ENCODE results near the gene NOTCH3. TPM values are rescaled to one million over a fixed set of nuclear protein-coding genes. Genes with fewer than 3 reads are reported as not detected.

The NOTCH3 gene
- total RNA-seq, 1 experiment from 2014 or later: 21.5 TPM

GRCh38 chr19:15245370-15246197 lies 44.8 kb upstream of the NOTCH3 start:
- Histone ChIP-seq H3K27me3 (ENCODE audit: low read length) (no peaks in the 10 kb centered on the region), H3K9ac (ENCODE audit: low read length) (no peak overlapping the region), H3K4me3 (ENCODE audit: low read length) (no peak overlapping the region), H2AFZ (ENCODE audit: low read length) (no peak overlapping the region), H3K27ac (ENCODE audit: low read length) (no peak overlapping the region), H3K9me2 (replicated peaks; ENCODE audit: low read length) (no peaks in the 10 kb centered on the region), H3K36me3 (ENCODE audit: low read depth, low read length) (peaks cover 22% of the 10 kb centered on the region), H3F3A (ENCODE audit: low read length, unreplicated experiment) (no peaks in the 10 kb centered on the region), H3K79me2 (ENCODE audit: low read length) (peaks cover 29% of the 10 kb centered on the region), H3K9me3 (ENCODE audit: low read length) (no peaks in the 10 kb centered on the region), H4K20me1 (ENCODE audit: low read length) (peaks cover 11% of the 10 kb centered on the region), H3K4me2 (ENCODE audit: low read length) (no peak overlapping the region), H3K4me1 (ENCODE audit: insufficient read depth, low read length) (peaks cover 20% of the 10 kb centered on the region)
- TF ChIP-seq EZH2 (IDR thresholded peaks at IDR 0.05; ENCODE audit: low read length, unreplicated experiment): no peak
- no peak for TF ChIP-seq EZH2phosphoT487 (IDR thresholded peaks at IDR 0.05; ENCODE audit: borderline replicate concordance, low read length)
- no peak for TF ChIP-seq CTCF (conservative IDR thresholded peaks at IDR 0.05; ENCODE audit: low read depth, low read length)
- CTCF ChIA-PET: no interaction called here
- DNase-seq (no peak), ATAC-seq (no peak)
- POLR2A ChIA-PET (ENCODE audit: unreplicated experiment): no interaction called here
- no TSS peak for BruUV-seq (replicated peaks)
- intact Hi-C loops (cut with micrococcal nuclease): loop anchor here (5.0 kb wide), 1 partner anchor 63 kb away; no protein-coding TSS in a partner anchor

- Histone ChIP-seq H3K27ac (ENCODE audit: low read length) (no peak overlapping the region), H3K36me3 (ENCODE audit: low read depth, low read length) (peaks cover 28% of the 10 kb centered on the region), H3K4me1 (ENCODE audit: insufficient read depth, low read length) (peaks cover 13% of the 10 kb centered on the region), H2AFZ (ENCODE audit: low read length) (no peak overlapping the region), H3K79me2 (ENCODE audit: low read length) (peaks cover 22% of the 10 kb centered on the region), H3K9me2 (replicated peaks; ENCODE audit: low read length) (no peaks in the 10 kb centered on the region), H3F3A (ENCODE audit: low read length, unreplicated experiment) (no peaks in the 10 kb centered on the region), H3K27me3 (ENCODE audit: low read length) (no peaks in the 10 kb centered on the region), H4K20me1 (ENCODE audit: low read length) (peaks cover 11% of the 10 kb centered on the region), H3K4me3 (ENCODE audit: low read length) (no peak overlapping the region), H3K9ac (ENCODE audit: low read length) (no peak overlapping the region), H3K4me2 (ENCODE audit: low read length) (no peak overlapping the region), H3K9me3 (ENCODE audit: low read length) (no peaks in the 10 kb centered on the region)
- ChIA-PET CTCF (no interaction called here), POLR2A (ENCODE audit: unreplicated experiment) (no interaction called here)
- DNase-seq: no peak
- TF ChIP-seq CTCF (conservative IDR thresholded peaks at IDR 0.05; ENCODE audit: low read depth, low read length) (no peak), EZH2phosphoT487 (IDR thresholded peaks at IDR 0.05; ENCODE audit: borderline replicate concordance, low read length) (no peak), EZH2 (IDR thresholded peaks at IDR 0.05; ENCODE audit: low read length, unreplicated experiment) (no peak)
- no peak for ATAC-seq
- no TSS peak for BruUV-seq (replicated peaks)
- intact Hi-C loops (cut with micrococcal nuclease): loop anchor here (5.0 kb wide), 1 partner anchor 63 kb away; no protein-coding TSS in a partner anchor
Measured at GRCh38 chr19:15244808-15245207, 44.0 kb upstream of the NOTCH3 start.

Data from PC-3 (cell line).